GM23338 (cell line): Measurements from ENCODE around the gene SLC26A11. TPM values are rescaled to one million over a fixed set of nuclear protein-coding genes. Genes with fewer than 3 reads are reported as not detected.
A peak's percentile ranks its signal among the peaks of the same experiment; 100 is the strongest.

Source experiments
- ATAC-seq: fragments of 200-7000 bp; cut with Tn5 transposase; 3 replicates; pipeline ENCODE4 v1.9.1; 2020
- DNase-seq: peaks from one replicate; pipeline ENCODE4 v3.0.0-alpha.2; 2015; ENCODE audit warnings: low spot score
- H2AFZ ChIP-seq: fragments of 200-600 bp; sonication (generic); 2 replicates; pipeline ENCODE4 v1.8.0; 2016; ENCODE audit warnings: antibody characterized with exemption, mild to moderate bottlenecking, moderate library complexity
- H3F3A ChIP-seq: fragments of 200-600 bp; sonication (generic); replicated peaks from 2 replicates; pipeline ENCODE4 v1.8.0; 2017; ENCODE audit warnings: antibody characterized with exemption, mixed run types, low read depth
- H3K27ac ChIP-seq: fragments of 200-600 bp; sonication (generic); 2 replicates; pipeline ENCODE4 v1.6.1; 2016; ENCODE audit warnings: low read depth
- H3K27me3 ChIP-seq: fragments of 200-600 bp; sonication (generic); 2 replicates; pipeline ENCODE4 v1.8.0; 2016; ENCODE audit warnings: mild to moderate bottlenecking, mixed run types, moderate library complexity; ENCODE audit not compliant: insufficient read depth
- H3K36me3 ChIP-seq: fragments of 200-600 bp; sonication (generic); 2 replicates; pipeline ENCODE4 v1.8.0; 2016; ENCODE audit warnings: mild to moderate bottlenecking; ENCODE audit not compliant: insufficient read depth
- H3K4me1 ChIP-seq: fragments of 200-600 bp; sonication (generic); 2 replicates; pipeline ENCODE4 v1.8.0; 2016; ENCODE audit warnings: mild to moderate bottlenecking, moderate library complexity; ENCODE audit not compliant: insufficient read depth
- H3K4me2 ChIP-seq: fragments of 200-600 bp; sonication (generic); 2 replicates; pipeline ENCODE4 v1.7.1; 2017; ENCODE audit warnings: mixed run types
- H3K4me3 ChIP-seq: fragments of 200-600 bp; sonication (generic); 2 replicates; pipeline ENCODE4 v1.6.1; 2016; ENCODE audit warnings: mixed run types
- H3K79me2 ChIP-seq: fragments of 200-600 bp; sonication (generic); replicated peaks from 2 replicates; pipeline ENCODE4 v1.8.0; 2017; ENCODE audit warnings: mild to moderate bottlenecking; ENCODE audit not compliant: insufficient read depth
- H3K9me2 ChIP-seq: fragments of 200-600 bp; sonication (generic); 2 replicates; pipeline ENCODE4 v1.8.0; 2017; ENCODE audit not compliant: insufficient read depth
- H4K20me1 ChIP-seq: fragments of 200-600 bp; sonication (generic); replicated peaks from 2 replicates; pipeline ENCODE4 v1.8.0; 2017; ENCODE audit warnings: mild to moderate bottlenecking; ENCODE audit not compliant: insufficient read depth
- H3K27ac Mint-ChIP-seq: 2 replicates; pipeline ENCODE4 v1.8.0; 2020; ENCODE audit warnings: inconsistent platforms, mild to moderate bottlenecking, moderate library complexity, mixed read lengths
- H3K27me3 Mint-ChIP-seq: 3 replicates; pipeline ENCODE4 v1.8.0; 2022; ENCODE audit warnings: low read depth, mild to moderate bottlenecking, moderate library complexity, mixed read lengths, inconsistent platforms; ENCODE audit not compliant: insufficient read depth, poor library complexity
- H3K36me3 Mint-ChIP-seq: 3 replicates; pipeline ENCODE4 v1.8.0; 2021; ENCODE audit warnings: low read depth, mild to moderate bottlenecking, inconsistent platforms, moderate library complexity, mixed read lengths
- H3K4me1 Mint-ChIP-seq: 3 replicates; pipeline ENCODE4 v1.8.0; 2020; ENCODE audit warnings: mild to moderate bottlenecking, inconsistent platforms, mixed read lengths
- H3K4me3 Mint-ChIP-seq: 3 replicates; pipeline ENCODE4 v1.8.0; 2021; ENCODE audit warnings: moderate library complexity, mild to moderate bottlenecking, inconsistent platforms, mixed read lengths
- H3K9me3 Mint-ChIP-seq: 3 replicates; pipeline ENCODE4 v1.8.0; 2020; ENCODE audit warnings: moderate library complexity, mild to moderate bottlenecking, inconsistent platforms, mixed read lengths
- CREB1 ChIP-seq: fragments of 250-450 bp; sonication (Bioruptor Pico); IDR thresholded peaks from 2 replicates; pipeline ENCODE4 v1.5.0; 2020; ENCODE audit warnings: low read depth, mild to moderate bottlenecking, moderate library complexity
- CTCF ChIP-seq, 2 experiments: fragments of 200-600 bp in 1 of 2; sonication (generic) in 1 of 2; conservative IDR thresholded peaks; 2 replicates each; pipeline versions ENCODE4 v1.5.1 to v1.6.1; 2016 to 2017; ENCODE audit warnings: antibody characterized with exemption in 2 of 2, low read depth in 2 of 2, mild to moderate bottlenecking in 2 of 2, moderate library complexity in 1 of 2
- ETS1 ChIP-seq: IDR thresholded peaks from 2 replicates; pipeline ENCODE4 v1.6.1; 2016; ENCODE audit warnings: antibody characterized with exemption
- EZH2phosphoT487 ChIP-seq: fragments of 200-600 bp; sonication (generic); IDR thresholded peaks from one replicate; pipeline ENCODE4 v1.8.1; 2018; ENCODE audit warnings: antibody characterized with exemption; ENCODE audit not compliant: unreplicated experiment
- NANOG ChIP-seq: IDR thresholded peaks from 2 replicates; pipeline ENCODE4 v1.6.1; 2016; ENCODE audit warnings: antibody characterized with exemption, borderline replicate concordance
- POLR2AphosphoS5 ChIP-seq: IDR thresholded peaks from 2 replicates; pipeline ENCODE4 v1.6.1; 2016; ENCODE audit warnings: antibody characterized with exemption, low read depth
- REST ChIP-seq: IDR thresholded peaks from one replicate; pipeline ENCODE4 v1.6.1; 2018; ENCODE audit warnings: antibody characterized with exemption; ENCODE audit not compliant: unreplicated experiment
- polyA plus RNA-seq: library from polyadenylated mRNA; unstranded; fragments of >200 nt; fragmentation: Nextera tagmentation; extraction: Ambion mirVana; gene quantifications from 2 replicates; pipeline ENCODE4 v1.2.1, GENCODE V29; 2016
- total RNA-seq: library from RNA; depleted of rRNA; stranded (reverse); fragments of >200 nt; shearing (Covaris generic); gene quantifications from 2 replicates; pipeline ENCODE4 v1.2.3, GENCODE V29; 2014

Gene SLC26A11
- total and polyA plus RNA-seq, 2 experiments from 2014 or later: 10.9 to 23.0 TPM

GRCh38 chr17:80190716-80191115 is 29.5 kb upstream of the SLC26A11 start (continued):
- TF ChIP-seq ETS1 (no peak), REST (no peak), NANOG (no peak), CREB1 (CRISPR knock-in tag) (no peak), EZH2phosphoT487 (no peak), CTCF (conservative IDR thresholded peaks at IDR 0.05; ENCODE audit: low read depth in 2 of 2) (no peak)

- H3K27ac Mint-ChIP-seq: no peak overlapping the region
- H3K36me3 ChIP-seq: no peaks in the 10 kb centered on the region
- no peaks in the 10 kb centered on the region for H3K27me3 ChIP-seq
- no peaks in the 10 kb centered on the region for H3K36me3 Mint-ChIP-seq
- no peaks in the 10 kb centered on the region for H3K9me3 Mint-ChIP-seq
- H3K4me1 ChIP-seq: no peaks in the 10 kb centered on the region
- no peaks in the 10 kb centered on the region for H4K20me1 ChIP-seq
- no peaks in the 10 kb centered on the region for H3K9me2 ChIP-seq
- ATAC-seq (peak; percentile 83), DNase-seq (peak; percentile 75)
- peaks cover 17% of the 10 kb centered on the region for H3K27me3 Mint-ChIP-seq
- H2AFZ ChIP-seq: no peak overlapping the region; the same call in 1 of the 2 replicates
- no peak overlapping the region for H3K4me3 ChIP-seq
- H3F3A ChIP-seq: 0 out of 2 replicates have a peak, but pooled peaks cover 3% of the 10 kb centered on the region
- H3K4me2 ChIP-seq: no peak overlapping the region
- no peak overlapping the region for H3K27ac ChIP-seq
- H3K4me3 Mint-ChIP-seq: no peak overlapping the region; the same call in 2 of the 3 replicates
- peaks cover 2% of the 10 kb centered on the region; the same call in 2 of the 3 replicates for H3K4me1 Mint-ChIP-seq
- no peaks in the 10 kb centered on the region for H3K79me2 ChIP-seq
- peak; percentile 24 to 77 for TF ChIP-seq CTCF (conservative IDR thresholded peaks at IDR 0.05; ENCODE audit: low read depth in 2 of 2)
- no peak for TF ChIP-seq POLR2AphosphoS5
These were observed 29.0 kb upstream of the SLC26A11 start for GRCh38 chr17:80191192-80191591.
